OCI-LY7 (cell line): ENCODE data around the gene VSX1.

Experiments
- CTCF ChIP-seq: fragments of 200-600 bp; sonication (generic); conservative IDR thresholded peaks from 2 replicates; pipeline ENCODE4 v1.5.1; 2014; ENCODE audit warnings: mild to moderate bottlenecking, antibody characterized with exemption, low read length, moderate library complexity, mixed read lengths
- EZH2phosphoT487 ChIP-seq: fragments of 200-600 bp; sonication (generic); IDR thresholded peaks from 2 replicates; pipeline ENCODE4 v1.6.1; 2018; ENCODE audit warnings: low read depth, borderline replicate concordance, mild to moderate bottlenecking, mixed run types, antibody characterized with exemption, low read length, moderate library complexity, mixed read lengths

GRCh38 chr20:25030649-25031207 is 51.2 kb downstream of the VSX1 start:
- TF ChIP-seq CTCF (no peak), EZH2phosphoT487 (no peak)
